Parathyroid adenoma (tissue), 2 donors: ENCODE data around the gene DHRS2.

Experiments
- H2AFZ ChIP-seq: fragments of 300-600 bp; sonication (generic); one replicate; pipeline ENCODE4 v1.7.0; 2017; ENCODE audit warnings: antibody characterized with exemption, mild to moderate bottlenecking
- H3K27ac ChIP-seq: fragments of 300-600 bp; sonication (generic); one replicate; pipeline ENCODE4 v1.7.0; 2017
- H3K27me3 ChIP-seq: fragments of 300-600 bp; sonication (generic); one replicate; pipeline ENCODE4 v1.7.0; 2017; ENCODE audit warnings: low read length; ENCODE audit not compliant: control insufficient read depth, insufficient read depth
- H3K36me3 ChIP-seq: fragments of 300-600 bp; sonication (generic); one replicate; pipeline ENCODE4 v1.7.0; 2017; ENCODE audit warnings: low read length; ENCODE audit not compliant: control insufficient read depth, insufficient read depth
- H3K4me1 ChIP-seq: fragments of 300-600 bp; sonication (generic); one replicate; pipeline ENCODE4 v1.7.0; 2017; ENCODE audit warnings: control low read depth
- H3K4me2 ChIP-seq: fragments of 300-600 bp; sonication (generic); one replicate; pipeline ENCODE4 v1.7.0; 2017; ENCODE audit warnings: low read length
- H3K4me3 ChIP-seq: fragments of 300-600 bp; sonication (generic); one replicate; pipeline ENCODE4 v1.7.0; 2017; ENCODE audit warnings: low read depth, low read length
- H3K79me2 ChIP-seq: fragments of 300-600 bp; sonication (generic); one replicate; pipeline ENCODE4 v1.7.0; 2017; ENCODE audit warnings: control low read depth
- H3K9ac ChIP-seq: fragments of 300-600 bp; sonication (generic); one replicate; pipeline ENCODE4 v1.7.0; 2017; ENCODE audit warnings: mild to moderate bottlenecking
- H3K9me3 ChIP-seq: fragments of 300-600 bp; sonication (generic); one replicate; pipeline ENCODE4 v1.7.0; 2017; ENCODE audit warnings: low read length; ENCODE audit not compliant: control insufficient read depth
- CTCF ChIP-seq: fragments of 300-600 bp; sonication (generic); IDR thresholded peaks from one replicate; pipeline ENCODE4 v1.7.0; 2017; ENCODE audit warnings: antibody characterized with exemption, mild to moderate bottlenecking
- donor health status: primary hyperparathyroidism.

The DHRS2 gene

GRCh38 chr14:23644919-23645336, 8.8 kb downstream of the DHRS2 start:
- no peaks in the 10 kb centered on the region for H3K9me3 ChIP-seq
- no peak for TF ChIP-seq CTCF
- H2AFZ ChIP-seq, result no peak overlapping the region

GRCh38 chr14:23645504-23645811, 9.3 kb downstream of the DHRS2 start:
- Histone ChIP-seq H2AFZ (no peak overlapping the region), H3K4me2 (no peak overlapping the region), H3K4me1 (peaks cover 11% of the 10 kb centered on the region)

More at GRCh38 chr14:23644919-23645336, 8.8 kb downstream of the DHRS2 start:
- no peak overlapping the region for H3K9ac ChIP-seq
- no peak overlapping the region for H3K4me3 ChIP-seq
- no peaks in the 10 kb centered on the region for H3K79me2 ChIP-seq
- peaks cover 16% of the 10 kb centered on the region for H3K4me1 ChIP-seq
- no peaks in the 10 kb centered on the region for H3K27me3 ChIP-seq
- H3K36me3 ChIP-seq, result no peaks in the 10 kb centered on the region
- no peak overlapping the region for H3K4me2 ChIP-seq
- H3K27ac ChIP-seq, result no peak overlapping the region

GRCh38 chr14:23645812-23646647, 9.9 kb downstream of the DHRS2 start:
- Histone ChIP-seq H3K79me2 (no peaks in the 10 kb centered on the region), H3K36me3 (no peaks in the 10 kb centered on the region), H3K27ac (no peak overlapping the region), H3K9ac (no peak overlapping the region), H3K27me3 (no peaks in the 10 kb centered on the region), H3K4me1 (peaks cover 5% of the 10 kb centered on the region), H2AFZ (no peak overlapping the region), H3K4me2 (no peak overlapping the region), H3K9me3 (no peaks in the 10 kb centered on the region), H3K4me3 (no peak overlapping the region)
- no peak for TF ChIP-seq CTCF

More at GRCh38 chr14:23645504-23645811, 9.3 kb downstream of the DHRS2 start:
- H3K27me3 ChIP-seq, result no peaks in the 10 kb centered on the region
- no peaks in the 10 kb centered on the region for H3K36me3 ChIP-seq
- no peak for TF ChIP-seq CTCF
- H3K9ac ChIP-seq, result no peak overlapping the region
- H3K4me3 ChIP-seq, result no peak overlapping the region
- no peak overlapping the region for H3K27ac ChIP-seq
- H3K9me3 ChIP-seq, result no peaks in the 10 kb centered on the region
- H3K79me2 ChIP-seq, result no peaks in the 10 kb centered on the region

- no peaks in the 10 kb centered on the region for H3K9me3 ChIP-seq
- no peak for TF ChIP-seq CTCF
- H3K4me2 ChIP-seq, result no peak overlapping the region
- H3K79me2 ChIP-seq, result no peaks in the 10 kb centered on the region
- no peak overlapping the region for H3K4me3 ChIP-seq
- no peaks in the 10 kb centered on the region for H3K4me1 ChIP-seq
- H3K36me3 ChIP-seq, result no peaks in the 10 kb centered on the region
- H3K9ac ChIP-seq, result no peak overlapping the region
- no peaks in the 10 kb centered on the region for H3K27me3 ChIP-seq
- no peak overlapping the region for H3K27ac ChIP-seq
- H2AFZ ChIP-seq, result no peak overlapping the region
Measured at GRCh38 chr14:23646648-23647549, 10.7 kb downstream of the DHRS2 start.
